Subcutaneous adipose tissue (tissue), 4 donors: ENCODE measurements around the gene PCSK4. TPM values are rescaled to one million over a fixed set of nuclear protein-coding genes. Genes with fewer than 3 reads are reported as not detected.

Experiments
- total RNA-seq, 4 donors: library from RNA; depleted of rRNA; stranded (reverse); fragments of >200 nt; gene quantifications; one replicate each; pipeline ENCODE4 v1.1.0, GENCODE V29; 2016
- TF ChIP-seq, protein P1 (sequence below): fragments of 450-650 bp; IDR thresholded peaks from one replicate; pipeline ENCODE4 v1.5.1; 2016; ENCODE audit warnings: low read depth, mild to moderate bottlenecking, control low read depth, antibody characterized with exemption, moderate library complexity

Gene PCSK4
- total RNA-seq, 4 donors from 2014 or later = 0.65 to 2.6 (median 1.8) TPM

DNA sequence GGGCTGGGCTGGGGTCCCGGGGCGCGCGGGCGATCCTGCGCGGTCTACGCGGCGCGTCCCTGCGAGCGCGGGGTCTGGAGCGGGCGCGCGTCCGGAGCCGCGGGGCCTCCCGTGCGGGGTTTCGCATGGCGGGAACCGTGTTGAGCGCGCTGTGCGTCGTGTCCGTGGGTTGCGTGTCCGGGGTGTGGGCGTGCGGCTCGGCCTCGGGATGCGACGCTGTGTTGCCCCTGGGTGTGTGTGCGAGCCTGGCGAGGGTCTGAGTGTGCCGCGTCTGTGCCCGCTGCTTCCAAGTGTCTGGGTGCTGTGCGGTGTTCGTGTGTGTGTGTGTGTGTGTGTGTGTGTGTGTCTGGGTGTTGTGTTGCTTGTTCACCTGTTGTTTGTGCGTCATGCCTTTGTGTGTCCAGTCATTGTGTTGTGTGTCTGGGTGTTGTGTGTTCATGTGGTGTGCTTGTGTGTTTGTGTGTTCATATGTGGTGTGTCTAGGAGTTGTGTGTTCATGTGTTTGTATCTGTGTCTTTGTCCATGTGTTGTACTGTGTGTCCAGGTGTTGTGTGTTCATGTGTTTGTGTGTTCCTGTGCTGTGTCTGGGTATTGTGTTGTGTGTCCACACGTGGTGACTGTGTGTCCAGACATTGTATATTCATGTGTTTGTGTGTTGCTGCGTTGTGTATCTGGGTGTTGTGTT lies 34.3 kb upstream of the PCSK4 start:
- TF ChIP-seq, protein P1, sequence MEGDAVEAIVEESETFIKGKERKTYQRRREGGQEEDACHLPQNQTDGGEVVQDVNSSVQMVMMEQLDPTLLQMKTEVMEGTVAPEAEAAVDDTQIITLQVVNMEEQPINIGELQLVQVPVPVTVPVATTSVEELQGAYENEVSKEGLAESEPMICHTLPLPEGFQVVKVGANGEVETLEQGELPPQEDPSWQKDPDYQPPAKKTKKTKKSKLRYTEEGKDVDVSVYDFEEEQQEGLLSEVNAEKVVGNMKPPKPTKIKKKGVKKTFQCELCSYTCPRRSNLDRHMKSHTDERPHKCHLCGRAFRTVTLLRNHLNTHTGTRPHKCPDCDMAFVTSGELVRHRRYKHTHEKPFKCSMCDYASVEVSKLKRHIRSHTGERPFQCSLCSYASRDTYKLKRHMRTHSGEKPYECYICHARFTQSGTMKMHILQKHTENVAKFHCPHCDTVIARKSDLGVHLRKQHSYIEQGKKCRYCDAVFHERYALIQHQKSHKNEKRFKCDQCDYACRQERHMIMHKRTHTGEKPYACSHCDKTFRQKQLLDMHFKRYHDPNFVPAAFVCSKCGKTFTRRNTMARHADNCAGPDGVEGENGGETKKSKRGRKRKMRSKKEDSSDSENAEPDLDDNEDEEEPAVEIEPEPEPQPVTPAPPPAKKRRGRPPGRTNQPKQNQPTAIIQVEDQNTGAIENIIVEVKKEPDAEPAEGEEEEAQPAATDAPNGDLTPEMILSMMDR = no peak

DNA sequence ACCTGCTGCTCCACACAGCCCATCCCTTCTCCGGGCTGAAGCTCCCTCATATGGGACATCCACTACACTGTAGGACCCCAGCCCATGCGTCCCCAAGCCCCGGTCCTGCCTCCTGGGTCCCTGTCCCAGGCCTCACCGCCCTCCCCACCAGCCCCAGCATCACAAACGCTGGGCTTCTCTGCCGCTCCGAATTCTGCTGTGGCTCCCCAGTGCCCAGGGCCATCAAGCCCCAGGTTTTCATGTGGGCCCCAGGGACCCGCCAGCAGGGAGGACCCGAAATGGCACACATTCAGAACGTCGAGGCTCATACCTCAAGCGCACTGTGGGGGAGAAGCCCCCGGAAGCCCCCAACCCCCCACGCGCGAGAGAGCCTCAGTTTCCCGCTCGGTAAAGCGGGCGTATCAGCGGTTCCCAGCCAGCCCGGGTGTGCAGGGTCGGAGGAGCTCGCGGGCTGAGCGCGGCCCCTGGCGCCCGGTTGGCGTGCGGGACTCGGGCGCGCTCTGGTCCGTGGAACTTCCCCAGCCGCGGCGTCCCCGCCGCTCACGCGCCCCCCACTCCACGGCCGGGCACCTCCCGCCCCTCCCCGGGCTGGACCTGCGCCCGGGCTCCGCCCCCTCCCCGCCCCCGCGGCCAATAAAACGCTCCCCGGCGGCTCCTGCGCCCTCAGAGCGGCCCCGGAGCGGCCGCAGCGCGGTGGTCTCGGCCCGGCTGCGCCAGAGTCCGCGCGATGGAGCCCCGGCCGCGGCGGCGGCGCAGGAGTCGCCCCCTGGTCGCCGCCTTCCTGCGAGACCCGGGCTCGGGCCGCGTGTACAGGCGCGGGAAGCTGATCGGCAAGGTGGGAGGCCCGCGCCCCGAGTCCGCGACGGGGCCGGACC lies 33.5 kb upstream of the PCSK4 start, which contains the start of gene PLK5:
Gene PLK5, plus strand, starts transcription at position 666 of the 875 bp plus-strand sequence. CDS start 2,920 bp downstream, outside the sequence.
- TF ChIP-seq, protein P1 = no peak

DNA sequence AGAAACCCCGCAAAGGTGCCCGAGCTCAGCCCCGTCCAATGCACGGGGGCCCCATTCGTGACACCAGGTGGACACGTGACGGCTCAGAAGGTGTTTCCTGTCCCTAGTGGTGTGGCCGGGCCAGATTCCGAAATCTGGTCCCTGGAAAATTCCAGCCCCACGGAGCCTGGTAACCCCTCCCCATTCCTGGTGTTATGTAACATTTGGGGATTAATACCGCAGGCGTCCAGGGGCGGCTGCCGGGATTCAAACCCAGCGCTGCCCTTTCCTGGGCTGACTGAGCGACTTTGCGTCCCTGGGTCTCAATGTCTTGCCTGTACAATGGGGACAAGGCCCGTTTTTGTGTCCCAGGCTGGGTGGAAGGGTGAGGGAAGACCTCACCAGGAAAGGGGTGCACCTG lies 32.7 kb upstream of the PCSK4 start:
- TF ChIP-seq, protein P1 = no peak

DNA sequence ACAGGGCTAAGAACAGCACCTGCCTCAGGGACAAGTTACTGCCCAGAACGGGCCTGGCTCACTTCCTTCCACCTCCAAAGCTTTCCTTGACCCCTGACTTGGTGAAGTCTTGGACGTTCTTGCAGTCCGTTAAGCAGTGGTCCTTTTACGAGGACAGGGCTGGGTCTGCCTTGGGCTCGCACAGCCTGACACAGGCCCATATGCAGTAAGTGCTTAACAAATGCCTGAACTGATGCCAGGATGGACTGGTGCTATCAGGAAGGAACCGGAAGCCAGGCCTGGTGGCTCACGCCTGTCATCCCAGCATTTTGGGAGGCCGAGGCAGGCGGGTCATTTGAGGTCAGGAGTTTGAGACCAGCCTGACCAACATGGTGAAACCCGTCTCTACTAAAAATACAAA lies 31.9 kb upstream of the PCSK4 start:
- TF ChIP-seq, protein P1 = no peak

DNA sequence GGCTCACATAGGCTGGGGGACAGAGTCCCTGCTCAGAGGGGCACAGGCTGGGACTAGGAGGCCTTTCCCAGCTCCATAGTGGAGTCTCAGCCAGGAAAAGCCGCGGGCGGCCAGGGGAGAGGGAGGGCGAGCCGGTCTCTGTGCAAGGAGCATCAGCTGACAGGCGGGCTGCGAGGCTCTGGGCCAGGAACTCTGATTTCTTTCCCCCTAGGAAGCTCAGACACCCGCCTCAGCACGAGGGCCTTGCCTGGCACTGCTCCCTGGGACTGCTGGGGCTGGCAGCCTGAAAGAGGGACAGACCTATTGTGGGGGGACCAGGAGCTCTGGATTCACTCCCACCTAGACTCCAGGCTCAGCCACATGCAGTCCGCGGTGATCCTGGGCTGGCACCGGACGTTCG lies 31.5 kb upstream of the PCSK4 start:
- TF ChIP-seq, protein P1 = no peak

DNA sequence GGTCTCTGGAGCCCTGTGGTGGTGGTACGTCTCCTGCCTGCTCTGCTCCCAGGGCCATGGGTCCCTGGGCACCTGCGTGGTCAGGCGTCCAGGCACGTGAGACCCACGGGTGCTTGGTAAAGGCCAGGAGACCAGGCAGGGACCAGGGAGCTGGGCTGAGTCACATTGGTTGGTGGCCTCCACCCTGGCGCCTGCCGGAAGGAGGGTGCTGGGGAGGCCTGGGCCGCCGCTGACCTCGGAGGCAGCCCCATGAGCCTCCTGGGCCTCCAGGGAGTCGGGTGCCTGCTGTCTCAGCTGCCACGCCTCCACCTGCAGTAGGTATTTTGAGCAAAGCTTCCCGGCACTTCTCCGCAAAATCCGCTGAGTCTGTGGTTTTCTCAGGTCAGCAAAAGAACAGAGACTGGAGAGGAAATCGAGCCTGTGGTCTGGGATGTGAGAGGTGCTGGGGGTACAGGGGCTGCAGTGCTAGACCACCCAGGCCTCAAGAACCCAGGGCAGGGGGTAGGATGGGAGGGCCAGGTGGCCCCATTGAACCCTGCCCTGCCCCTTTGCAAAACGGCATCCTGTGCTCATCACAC lies 30.1 kb upstream of the PCSK4 start:
- TF ChIP-seq, protein P1 = no peak

DNA sequence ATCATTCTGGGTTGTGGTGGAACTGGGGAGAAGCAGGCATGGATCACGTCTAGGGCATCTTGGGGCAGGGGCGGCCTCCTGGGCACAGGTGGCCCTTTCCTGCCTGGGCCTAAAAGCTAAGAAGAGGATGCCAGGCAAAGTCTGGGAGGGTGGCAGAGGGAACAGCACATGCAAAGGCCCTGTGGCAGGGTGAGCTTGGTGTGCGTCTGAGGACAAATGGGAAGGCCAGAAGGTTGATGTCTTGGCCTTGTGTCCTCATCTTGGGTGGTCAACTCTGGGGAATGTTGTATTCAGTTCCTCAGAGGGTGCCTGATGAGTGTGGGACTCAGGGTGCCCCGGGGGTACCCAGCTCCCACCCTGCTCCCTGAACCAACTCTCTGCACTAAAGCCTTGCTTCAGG lies 28.3 kb upstream of the PCSK4 start:
- TF ChIP-seq, protein P1 = no peak
